Neural crest cell (in vitro differentiated cells): Measurements from ENCODE around the gene FBXO3. TPM values are rescaled to one million over a fixed set of nuclear protein-coding genes. Genes with fewer than 3 reads are reported as not detected.
A peak's percentile ranks its signal among the peaks of the same experiment; 100 is the strongest.

Experiments
- DNase-seq: peaks from one replicate; pipeline ENCODE4 v3.0.0; 2021; ENCODE audit warnings: low read depth, mixed read lengths, low spot score
- H3K27ac Mint-ChIP-seq: one replicate; pipeline ENCODE4 v1.8.0; 2021; ENCODE audit warnings: mild to moderate bottlenecking, mixed read lengths; ENCODE audit not compliant: unreplicated experiment
- H3K27me3 Mint-ChIP-seq: 2 replicates; pipeline ENCODE4 v1.8.0; 2021; ENCODE audit warnings: low read depth, mild to moderate bottlenecking, mixed read lengths
- H3K36me3 Mint-ChIP-seq: 2 replicates; pipeline ENCODE4 v1.8.0; 2021; ENCODE audit warnings: low read depth, mild to moderate bottlenecking, mixed read lengths
- H3K4me1 Mint-ChIP-seq: 2 replicates; pipeline ENCODE4 v1.8.0; 2021; ENCODE audit warnings: mixed read lengths
- H3K4me3 Mint-ChIP-seq: one replicate; pipeline ENCODE4 v1.8.0; 2021; ENCODE audit warnings: mild to moderate bottlenecking, mixed read lengths
- H3K9me3 Mint-ChIP-seq: 2 replicates; pipeline ENCODE4 v1.8.0; 2021; ENCODE audit warnings: mixed read lengths
- CTCF ChIP-seq: fragments of 200-600 bp; sonication (generic); conservative IDR thresholded peaks from 2 replicates; pipeline ENCODE4 v1.5.0; 2021; ENCODE audit warnings: antibody characterized with exemption, mild to moderate bottlenecking
- total RNA-seq: library from RNA; stranded (reverse); gene quantifications from 2 replicates; pipeline ENCODE4 v1.2.1, GENCODE V29; 2021

FBXO3 gene
- total RNA-seq, 1 donor from 2014 or later, result 23.2 TPM

- no peaks in the 10 kb centered on the region for H3K36me3 Mint-ChIP-seq
- no peak overlapping the region for H3K4me3 Mint-ChIP-seq
- H3K9me3 Mint-ChIP-seq, result no peaks in the 10 kb centered on the region
- TF ChIP-seq CTCF, result no peak
- peak overlapping the region; percentile 76 for H3K27ac Mint-ChIP-seq
- peaks cover 44% of the 10 kb centered on the region for H3K4me1 Mint-ChIP-seq
- no peaks in the 10 kb centered on the region for H3K27me3 Mint-ChIP-seq
- no peak for DNase-seq
These were observed 83.1 kb downstream of the FBXO3 start for GRCh38 chr11:33691066-33691864.

Other genes with a start within 250 kb of the FBXO3 start
- 0.57 and 0.68 TPM in 2 replicates for gene C11orf91, start 73.7 kb downstream of the FBXO3 start, total RNA-seq
- gene CD59, start 38.1 kb downstream of the FBXO3 start, total RNA-seq, result 80.5 and 86.3 TPM in 2 replicates
- gene LMO2, start 117.6 kb upstream of the FBXO3 start, total RNA-seq, result 0.49 TPM in 1 of 2 replicates, not detected in the other